Adipose tissue (tissue), 3 donors: ENCODE results near the gene JUN. TPM values are rescaled to one million over a fixed set of nuclear protein-coding genes. Genes with fewer than 3 reads are reported as not detected.

Experiments used
- H3K27ac ChIP-seq: one replicate; pipeline ENCODE4 v1.5.1; 2013; ENCODE audit warnings: low read depth, low read length
- WGBS, 3 donors: extraction: QIAGEN DNeasy Blood & Tissue Kit; methylation state at CpG; one replicate each; pipeline ENCODE4 v1.1.7; 2013; 5-methylcytosine and 5-hydroxymethylcytosine counted together
- polyA plus RNA-seq, 3 donors: library from polyadenylated mRNA; stranded (reverse); fragments of 200-250 nt; gene quantifications; one replicate each; pipeline ENCODE4 v1.2.3, GENCODE V29; 2013
- donor health status: healthy with polysubstance abuse.
- donor health status: Bipolar disorder and iron deficiency.
- donor health status: healthy.

JUN gene
- polyA plus RNA-seq, result 100 to 1,000 TPM in 2 of 3 donors, 10 to 100 TPM in 1; 91.8 to 443 (median 176) TPM

DNA sequence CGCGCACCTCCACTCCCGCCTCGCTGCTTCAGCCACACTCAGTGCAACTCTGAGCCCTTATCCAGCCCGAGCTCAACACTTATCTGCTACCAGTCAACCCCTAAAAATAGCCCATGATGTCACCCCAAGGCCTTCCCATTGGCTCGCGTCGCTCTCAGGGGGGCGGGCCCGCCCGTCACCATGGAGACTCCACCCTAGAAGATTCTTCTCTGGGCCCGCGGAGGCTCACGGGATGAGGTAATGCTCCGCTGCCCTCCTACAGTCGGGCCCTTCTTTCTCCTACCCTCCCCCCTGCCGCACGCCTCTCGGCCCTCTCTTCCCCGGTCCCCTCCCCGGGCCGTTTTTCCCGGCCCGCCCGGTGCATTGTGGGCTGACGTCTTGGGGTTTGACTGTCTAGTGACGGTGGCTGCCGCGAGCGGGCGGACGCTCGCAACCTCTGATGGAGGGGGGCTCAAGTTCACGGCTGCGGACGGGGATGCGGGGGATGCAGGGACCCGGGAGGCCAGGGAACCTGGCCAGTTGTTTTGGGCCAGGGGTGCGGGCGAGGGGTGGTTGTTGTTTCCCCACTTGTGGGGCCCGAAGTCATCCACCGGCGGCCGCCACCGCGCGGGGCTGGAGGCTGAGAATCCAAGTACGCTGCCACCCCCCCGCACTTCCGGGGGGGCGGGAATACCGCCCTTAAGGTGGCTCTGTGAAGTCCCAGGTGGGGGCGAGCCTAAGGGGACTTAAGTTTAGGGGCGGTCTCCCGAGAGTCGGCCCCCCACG, at the start of gene JUN:
Gene JUN (minus strand): TSS at position 55 of the 765 bp plus-strand sequence. CDS start 977 bp downstream, outside the sequence.
- peak within 1 kb of the TSS; percentile 96 for H3K27ac ChIP-seq
- 0 to 1% (median 1%) methylated on average over 55 to 57 of the region's 57 CpGs for WGBS, 3 donors

GRCh38 chr1:58833166-58833565, 49.3 kb upstream of the JUN start:
- H3K27ac ChIP-seq, result no peak overlapping the region
- 92 to 100% (median 100%) methylated on average over 1 of the region's 1 CpG for WGBS, 3 donors

GRCh38 chr1:58830291-58830690, 46.4 kb upstream of the JUN start:
- WGBS, 3 donors, result 68 to 86% (median 78%) methylated on average over 1 of the region's 1 CpG
- no peak overlapping the region for H3K27ac ChIP-seq

- 66 to 83% (median 76%) methylated on average over 1 of the region's 1 CpG for WGBS, 3 donors
- H3K27ac ChIP-seq, result no peak overlapping the region
Observed at GRCh38 chr1:58829866-58830265, 46.0 kb upstream of the JUN start.

DNA sequence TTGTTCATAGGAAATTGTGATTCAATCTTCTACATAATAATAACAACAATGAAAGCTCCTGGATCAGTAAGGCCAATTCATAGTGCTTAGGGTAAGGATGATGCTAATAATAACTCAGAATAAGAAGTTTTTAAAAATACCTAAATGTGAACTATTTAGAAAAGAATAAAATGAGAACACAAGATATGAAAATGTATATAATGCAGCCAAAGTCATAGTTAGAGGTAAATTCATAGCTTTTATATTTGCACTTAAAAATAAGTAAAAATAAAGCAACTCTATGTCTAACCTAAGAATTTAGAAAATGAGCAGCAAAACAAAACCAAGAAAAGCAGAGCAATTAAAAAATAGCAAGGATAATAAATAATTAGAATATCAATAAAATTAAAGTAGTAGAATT, 43.5 kb upstream of the JUN start:
- no peak overlapping the region for H3K27ac ChIP-seq

- WGBS, 3 donors, result 45 to 57% (median 50%) methylated on average over 5 of the region's 5 CpGs
- no peak overlapping the region for H3K27ac ChIP-seq
Observed at GRCh38 chr1:58824753-58825389, 41.0 kb upstream of the JUN start.

GRCh38 chr1:58823481-58824010, 39.7 kb upstream of the JUN start:
- no peak overlapping the region for H3K27ac ChIP-seq
- WGBS, 3 donors, result 78 to 83% (median 79%) methylated on average over 4 of the region's 4 CpGs

DNA sequence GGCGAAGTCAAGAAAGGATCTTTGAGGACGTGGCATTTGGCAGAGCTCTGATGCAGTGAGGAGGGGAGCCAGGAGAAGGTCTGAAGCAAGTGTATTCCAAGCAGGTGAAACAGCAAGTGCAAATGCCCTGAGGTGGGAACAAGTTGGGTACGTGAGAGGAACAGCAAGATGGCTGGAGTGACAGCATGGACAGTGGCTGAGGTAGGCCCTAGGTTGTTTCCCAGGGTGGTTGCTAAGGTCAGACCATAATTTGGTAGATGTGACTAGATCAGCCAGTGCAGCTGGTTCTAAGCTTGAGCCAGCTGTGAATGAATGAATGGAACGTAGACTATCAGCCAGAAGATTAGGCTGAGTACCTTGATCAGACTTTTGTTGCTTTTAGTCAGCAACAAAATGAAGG, 37.5 kb upstream of the JUN start:
- H3K27ac ChIP-seq, result no peak overlapping the region
- WGBS, 3 donors, result 84 to 96% (median 89%) methylated on average over 4 of the region's 4 CpGs

DNA sequence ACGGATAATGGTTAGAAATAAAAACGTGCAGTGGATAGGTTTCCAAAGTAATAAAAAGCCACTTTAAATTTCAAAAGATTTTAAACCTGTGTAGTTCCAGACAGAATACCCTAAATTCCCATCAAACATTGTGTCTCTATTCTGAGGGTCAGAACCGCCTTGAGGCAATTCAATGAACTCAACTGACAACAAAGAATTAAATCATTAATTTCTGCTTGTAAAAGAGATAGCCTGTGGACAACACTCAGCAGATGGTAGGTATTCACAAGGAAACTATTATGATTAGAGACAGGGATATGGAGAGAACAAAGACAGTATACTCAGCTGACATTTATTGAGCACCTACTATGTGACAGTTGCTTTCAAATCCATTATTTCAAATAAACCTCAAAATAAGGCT, 35.1 kb upstream of the JUN start:
- WGBS, 3 donors, result 82 to 93% (median 88%) methylated on average over 3 of the region's 3 CpGs
- no peak overlapping the region for H3K27ac ChIP-seq

DNA sequence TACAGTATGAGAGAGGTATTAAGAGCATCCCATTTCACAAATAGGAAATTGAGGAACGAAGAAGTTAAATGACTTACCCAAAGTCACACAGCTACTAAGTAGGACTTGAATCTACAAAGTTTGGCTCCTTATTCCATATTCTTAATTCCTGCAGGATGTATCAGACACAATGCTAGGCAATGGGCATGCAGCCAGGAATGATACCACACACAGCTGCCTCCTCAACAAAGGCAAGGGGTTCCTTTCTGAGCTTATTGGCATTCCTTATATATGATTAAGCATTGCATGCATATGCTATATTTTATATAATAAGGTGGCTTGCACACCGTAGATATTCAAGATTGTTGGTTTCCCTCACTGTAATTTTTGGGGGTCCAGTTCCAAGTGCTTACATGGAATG, 34.2 kb upstream of the JUN start:
- 75 to 94% (median 83%) methylated on average over 2 of the region's 2 CpGs for WGBS, 3 donors
- no peak overlapping the region for H3K27ac ChIP-seq

- 16 to 31% (median 30%) methylated on average over 4 of the region's 4 CpGs for WGBS, 3 donors
Observed at GRCh38 chr1:58816747-58817221, 32.9 kb upstream of the JUN start.

DNA sequence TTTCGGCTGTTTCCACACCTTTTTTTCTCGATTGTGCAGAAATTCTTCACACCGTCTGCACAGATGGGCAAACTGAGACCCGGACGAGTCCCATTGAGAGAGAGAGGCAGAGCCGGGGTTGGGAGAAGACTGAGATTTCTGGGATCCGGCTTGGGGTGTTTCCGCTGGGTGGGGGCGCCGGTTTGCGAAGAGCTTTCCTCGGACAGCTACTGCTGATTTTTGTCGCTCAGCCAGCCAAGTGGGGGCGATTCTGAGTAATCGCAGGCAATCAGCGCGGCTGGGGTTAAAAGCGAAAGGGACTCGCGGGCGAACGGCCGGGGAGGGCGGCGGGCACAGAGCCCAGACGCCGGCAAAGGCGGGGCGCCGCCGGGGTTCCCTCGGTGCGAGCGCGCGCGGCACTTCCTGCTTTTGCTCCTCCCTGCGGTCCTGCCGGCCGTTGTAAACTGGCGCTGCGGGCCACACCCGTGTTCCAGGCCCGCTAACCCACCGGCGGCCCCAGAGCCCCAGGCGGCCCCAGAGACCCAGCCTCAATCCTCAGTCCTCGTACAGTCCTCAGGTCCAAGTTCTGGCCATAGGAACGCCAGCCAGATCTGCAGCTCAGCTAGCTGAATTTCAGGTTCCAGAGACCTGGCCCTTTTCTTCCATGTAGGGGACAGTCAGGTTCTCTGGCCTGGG, 32.4 kb upstream of the JUN start:
- WGBS, 3 donors, result 0 to 1% (median 0%) methylated on average over 33 to 49 of the region's 49 CpGs

More at GRCh38 chr1:58816747-58817221, 32.9 kb upstream of the JUN start:
- peak overlapping the region; percentile 53 for H3K27ac ChIP-seq

GRCh38 chr1:58815686-58816071, 31.8 kb upstream of the JUN start:
- 0% methylated on average over 13 of the region's 13 CpGs for WGBS, 3 donors

More for the DNA sequence above, 32.4 kb upstream of the JUN start:
- peak overlapping the region; percentile 53 for H3K27ac ChIP-seq

DNA sequence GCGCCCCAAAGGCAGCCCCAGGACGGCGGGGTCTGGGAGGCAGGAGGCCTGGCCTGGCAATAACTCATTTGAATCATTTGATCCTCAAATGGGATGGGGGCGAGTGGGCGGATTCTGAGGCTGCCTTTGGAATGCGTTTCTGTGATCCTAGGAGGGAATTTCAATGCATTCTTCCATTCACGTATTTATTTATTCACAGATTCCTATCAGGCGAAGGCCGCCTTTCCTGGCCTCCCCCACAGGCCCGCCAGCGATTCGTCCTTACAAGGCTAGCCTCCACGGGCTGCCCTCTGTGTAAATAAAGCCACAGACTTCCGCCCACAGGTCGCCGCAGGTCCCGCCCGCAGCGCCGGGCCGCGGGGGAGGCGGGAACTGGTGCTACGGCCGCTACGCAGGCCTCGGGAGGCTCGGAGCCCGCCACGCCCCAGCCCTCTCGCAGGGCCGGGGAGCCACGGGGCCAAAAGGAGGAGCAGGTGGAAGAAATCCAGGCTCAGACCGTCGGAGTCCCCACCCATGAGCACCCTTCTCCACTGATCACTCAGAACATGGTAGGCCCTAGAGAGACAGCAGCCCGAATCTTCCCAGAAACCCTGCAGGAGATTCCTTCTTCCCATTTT, 31.3 kb upstream of the JUN start:
- 2 to 5% (median 4%) methylated on average over 36 of the region's 36 CpGs for whole genome bisulfite sequencing, 3 donors
- peak overlapping the region; percentile 51 for H3K27ac ChIP-seq

More at GRCh38 chr1:58815686-58816071, 31.8 kb upstream of the JUN start:
- H3K27ac ChIP-seq, result peak overlapping the region; percentile 51

- WGBS, 3 donors, result 50 to 66% (median 55%) methylated on average over 39 to 45 of the region's 45 CpGs
- peak overlapping the region; percentile 51 for H3K27ac ChIP-seq
Observed at GRCh38 chr1:58814251-58815068, 30.6 kb upstream of the JUN start.

DNA sequence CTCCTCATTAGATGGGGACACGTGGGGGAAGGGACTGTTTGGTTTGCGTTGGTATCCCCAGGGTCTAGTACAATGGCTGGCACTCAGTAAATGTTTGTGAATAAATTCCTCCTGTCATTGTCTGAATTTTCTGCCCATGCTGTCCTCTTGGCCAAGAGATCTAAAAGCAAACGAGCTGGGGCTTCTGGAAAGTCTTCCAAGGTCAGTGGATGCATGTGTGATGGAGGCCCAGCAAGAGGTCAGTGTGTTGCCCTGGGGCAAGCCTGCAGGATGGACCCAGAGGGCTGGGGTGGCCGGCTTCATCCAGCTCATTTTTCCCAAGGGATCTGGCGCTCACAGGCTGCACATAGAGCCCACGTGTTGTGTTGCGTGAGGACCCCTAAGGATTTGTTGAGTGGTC, 30.0 kb upstream of the JUN start:
- H3K27ac ChIP-seq, result no peak overlapping the region
- WGBS, 3 donors, result 62 to 73% (median 67%) methylated on average over 7 of the region's 7 CpGs

- 72 to 89% (median 75%) methylated on average over 1 of the region's 1 CpG for WGBS, 3 donors
- H3K27ac ChIP-seq, result no peak overlapping the region
Observed at GRCh38 chr1:58813361-58813760, 29.5 kb upstream of the JUN start.

DNA sequence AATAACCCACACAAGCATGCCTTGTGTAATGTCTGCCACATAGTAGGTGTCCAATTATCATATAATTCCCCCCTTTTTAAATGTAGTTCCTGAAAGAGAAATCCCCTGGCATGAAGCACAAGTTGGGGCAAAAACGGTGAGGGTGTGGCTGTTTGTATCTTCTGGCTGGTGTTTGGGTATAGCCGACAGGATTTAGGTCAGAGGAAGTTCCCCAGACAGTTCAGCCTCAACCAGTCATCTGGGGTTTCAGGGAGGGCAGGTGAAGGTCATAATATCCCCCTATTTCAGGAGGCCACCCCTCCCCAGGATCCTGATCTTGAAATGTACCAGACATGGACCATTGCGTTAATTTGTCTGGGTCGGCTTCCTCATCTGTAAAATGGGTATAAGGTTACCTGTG, 29.1 kb upstream of the JUN start:
- no peak overlapping the region for H3K27ac ChIP-seq
- 53 to 79% (median 56%) methylated on average over 4 of the region's 4 CpGs for WGBS, 3 donors
